Naive thymus-derived CD4-positive, alpha-beta T cell (primary cell): Measurements from ENCODE around the gene PSMB11. TPM values are rescaled to one million over a fixed set of nuclear protein-coding genes. Genes with fewer than 3 reads are reported as not detected.

ENCODE experiments used
- ATAC-seq: fragments of 150-1000 bp; cut with Tn5 transposase; 2 replicates; pipeline ENCODE4 v1.10.0; 2021; ENCODE audit warnings: mild to moderate bottlenecking, moderate library complexity
- CTCF ChIA-PET: fragments of 350-600 bp; sonication (Branson Sonifier 250); formaldehyde crosslinking; loops from one replicate; lab custom pipeline; 2021; ENCODE audit warnings: antibody characterized with exemption; lab: Charles Lee
- POLR2A ChIA-PET: fragments of 350-600 bp; sonication (Branson Sonifier 250); formaldehyde crosslinking; loops from one replicate; lab custom pipeline; 2021; ENCODE audit warnings: antibody characterized with exemption, inconsistent platforms; lab: Charles Lee
- DNase-seq, 9 donors: peaks; one replicate each; pipeline versions ENCODE4 v3.0.0 to v3.0.0-alpha.2; 2020 to 2022; ENCODE audit warnings: mixed read lengths in 1 of 9
- H3K27ac ChIP-seq: one replicate; pipeline ENCODE4 v1.7.0; 2013; ENCODE audit warnings: mild to moderate bottlenecking, low read depth, low read length, moderate library complexity
- H3K27me3 ChIP-seq, 2 donors: one replicate each; pipeline ENCODE4 v1.7.0; 2013; ENCODE audit warnings: low read length in 2 of 2, mild to moderate bottlenecking in 2 of 2, moderate library complexity in 2 of 2; ENCODE audit not compliant: control insufficient read depth in 2 of 2, insufficient read depth in 2 of 2
- H3K36me3 ChIP-seq, 3 experiments: 1 replicate in 2 of 3; 2 replicates in 1 of 3; pipeline ENCODE4 v1.7.0; 2013; ENCODE audit warnings: low read length in 3 of 3, mild to moderate bottlenecking in 3 of 3, moderate library complexity in 1 of 3; ENCODE audit not compliant: insufficient read depth in 3 of 3, control insufficient read depth in 2 of 3
- H3K4me1 ChIP-seq, 2 donors: one replicate each; pipeline ENCODE4 v1.7.0; 2013; ENCODE audit warnings: low read length in 2 of 2, mild to moderate bottlenecking in 2 of 2, moderate library complexity in 1 of 2; ENCODE audit not compliant: control insufficient read depth in 2 of 2, insufficient read depth in 2 of 2
- H3K4me3 ChIP-seq: 2 replicates; pipeline ENCODE4 v1.7.0; 2013; ENCODE audit warnings: mild to moderate bottlenecking, low read length
- H3K9me3 ChIP-seq, 3 experiments: 1 replicate in 2 of 3; 2 replicates in 1 of 3; pipeline ENCODE4 v1.7.0; 2013; ENCODE audit warnings: low read length in 3 of 3; ENCODE audit not compliant: control insufficient read depth in 2 of 3
- H3K27ac Mint-ChIP-seq, 9 donors: one replicate each; pipeline ENCODE4 v1.8.0; 2020 to 2022; ENCODE audit warnings: mixed read lengths in 9 of 9, mild to moderate bottlenecking in 8 of 9, moderate library complexity in 5 of 9, inconsistent platforms in 2 of 9
- H3K27me3 Mint-ChIP-seq, 5 donors: one replicate each; pipeline ENCODE4 v1.8.0; 2021 to 2022; ENCODE audit warnings: mixed read lengths in 5 of 5, mild to moderate bottlenecking in 1 of 5
- H3K36me3 Mint-ChIP-seq, 5 donors: one replicate each; pipeline ENCODE4 v1.8.0; 2020 to 2022; ENCODE audit warnings: mixed read lengths in 5 of 5, mild to moderate bottlenecking in 3 of 5, inconsistent platforms in 1 of 5
- H3K4me1 Mint-ChIP-seq, 7 donors: one replicate each; pipeline ENCODE4 v1.8.0; 2020 to 2022; ENCODE audit warnings: mixed read lengths in 7 of 7, mild to moderate bottlenecking in 3 of 7, inconsistent platforms in 1 of 7
- H3K4me3 Mint-ChIP-seq, 10 donors: one replicate each; pipeline ENCODE4 v1.8.0; 2020 to 2022; ENCODE audit warnings: mild to moderate bottlenecking in 10 of 10, mixed read lengths in 10 of 10, moderate library complexity in 6 of 10, inconsistent platforms in 2 of 10
- H3K9me3 Mint-ChIP-seq, 11 donors: one replicate each; pipeline ENCODE4 v1.8.0; 2020 to 2022; ENCODE audit warnings: mixed read lengths in 11 of 11, mild to moderate bottlenecking in 4 of 11, inconsistent platforms in 1 of 11, moderate library complexity in 1 of 11
- intact Hi-C, 2 donors: fragments of 100-400 bp; cut with micrococcal nuclease; formaldehyde crosslinking; loops; one replicate each; pipeline ENCODE4 v1.15.1; 2023
- polyA plus RNA-seq, 2 donors: library from polyadenylated mRNA; unstranded; fragments of 300-500 nt; fragmentation: Illumina TruSeq; gene quantifications; one replicate each; pipeline ENCODE4 v1.2.3, GENCODE V29; 2021
- total RNA-seq, 6 experiments: library from RNA in 5 of 6; stranded (reverse) in 5 of 6; gene quantifications; 1 replicate in 5 of 6; 2 replicates in 1 of 6; pipeline ENCODE4 v1.2.3 and lab custom pipeline; 2021 to 2026

The PSMB11 gene
- total and polyA plus RNA-seq, 7 experiments from 2014 or later = 0.32 to 1.2 (median 0.69) TPM; not detected in 1

DNA sequence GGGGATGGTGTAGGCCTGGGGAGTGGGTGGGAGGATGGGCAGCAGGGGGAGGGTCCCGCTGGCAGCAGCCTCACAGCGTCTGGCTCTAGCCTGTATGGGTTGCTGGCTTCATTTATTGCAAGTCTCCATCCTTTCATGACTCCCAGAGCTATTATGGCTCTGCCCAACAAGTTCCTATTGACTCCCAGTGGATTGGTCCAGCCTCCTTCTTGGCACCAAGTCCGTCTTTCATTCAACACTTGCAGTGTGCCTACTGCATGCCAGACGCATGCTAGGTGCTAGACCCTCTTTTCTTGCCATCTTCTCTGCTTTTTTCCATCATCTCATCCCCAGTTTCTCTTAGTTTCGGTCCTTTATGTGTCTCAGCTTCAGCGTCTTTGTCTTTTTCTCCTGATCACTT is 1.1 kb downstream of the PSMB11 start:
- ChIA-PET CTCF (no interaction called here), POLR2A (interaction anchor here (0.9 to 1.2 kb wide), 3 partner anchors 14 to 247 kb away, joined by 3 to 4 read pairs (median 3); no protein-coding TSS in a partner anchor)
- H3K4me3 ChIP-seq = no peak overlapping the region
- no peaks in the 10 kb centered on the region for H3K27me3 ChIP-seq
- DNase-seq (no peak), ATAC-seq (no peak)
- H3K4me1 ChIP-seq = no peaks in the 10 kb centered on the region
- Mint-ChIP-seq H3K9me3 (peaks cover 0 to 3% (median 0%) of the 10 kb centered on the region in 11 donors), H3K27ac (no peak overlapping the region), H3K4me1 (peaks cover 0 to 5% (median 0%) of the 10 kb centered on the region in 7 donors), H3K4me3 (no peak overlapping the region), H3K36me3 (peaks cover 0 to 4% (median 4%) of the 10 kb centered on the region in 5 donors), H3K27me3 (peaks cover 0 to 5% (median 0%) of the 10 kb centered on the region in 5 donors)
- H3K27ac ChIP-seq = no peak overlapping the region
- no peaks in the 10 kb centered on the region for H3K9me3 ChIP-seq
- intact Hi-C loops = no loop called here
- no peaks in the 10 kb centered on the region for H3K36me3 ChIP-seq

DNA sequence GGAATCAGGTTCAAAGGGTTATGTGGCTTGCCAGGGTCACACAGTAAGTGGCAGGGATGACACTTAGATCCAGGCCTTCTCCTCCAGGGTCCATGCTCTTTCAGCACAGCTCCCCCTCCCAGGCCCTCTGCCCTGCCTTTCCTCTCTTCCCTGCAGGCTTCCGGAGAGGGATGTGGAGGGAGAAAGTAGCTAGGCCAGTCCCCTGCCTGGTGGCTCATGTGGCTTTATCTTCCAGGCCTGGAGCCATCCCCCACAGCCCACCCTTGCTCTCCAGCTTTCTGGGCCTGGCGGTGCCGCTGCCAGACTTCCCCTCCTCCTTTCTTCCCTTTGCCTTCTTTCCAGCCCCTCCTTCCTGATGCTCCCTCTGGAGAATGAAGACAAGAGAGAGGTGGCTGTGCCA is 1.7 kb downstream of the PSMB11 start:
- Mint-ChIP-seq H3K4me3 (no peak overlapping the region), H3K27ac (peak overlapping the region in 1 of 9 donors; percentile 70), H3K27me3 (peaks cover 0 to 5% (median 0%) of the 10 kb centered on the region in 5 donors), H3K4me1 (peaks cover 0 to 5% (median 0%) of the 10 kb centered on the region in 7 donors), H3K9me3 (peaks cover 0 to 3% (median 0%) of the 10 kb centered on the region in 11 donors), H3K36me3 (peaks cover 0 to 4% (median 4%) of the 10 kb centered on the region in 5 donors)
- H3K4me1 ChIP-seq = no peaks in the 10 kb centered on the region
- no peaks in the 10 kb centered on the region for H3K9me3 ChIP-seq
- no peak overlapping the region for H3K4me3 ChIP-seq
- POLR2A ChIA-PET = no interaction called here
- CTCF ChIA-PET = no interaction called here
- no peak for ATAC-seq
- no peak for DNase-seq
- H3K36me3 ChIP-seq = no peaks in the 10 kb centered on the region
- H3K27ac ChIP-seq = no peak overlapping the region
- H3K27me3 ChIP-seq = no peaks in the 10 kb centered on the region
- intact Hi-C loops = no loop called here

DNA sequence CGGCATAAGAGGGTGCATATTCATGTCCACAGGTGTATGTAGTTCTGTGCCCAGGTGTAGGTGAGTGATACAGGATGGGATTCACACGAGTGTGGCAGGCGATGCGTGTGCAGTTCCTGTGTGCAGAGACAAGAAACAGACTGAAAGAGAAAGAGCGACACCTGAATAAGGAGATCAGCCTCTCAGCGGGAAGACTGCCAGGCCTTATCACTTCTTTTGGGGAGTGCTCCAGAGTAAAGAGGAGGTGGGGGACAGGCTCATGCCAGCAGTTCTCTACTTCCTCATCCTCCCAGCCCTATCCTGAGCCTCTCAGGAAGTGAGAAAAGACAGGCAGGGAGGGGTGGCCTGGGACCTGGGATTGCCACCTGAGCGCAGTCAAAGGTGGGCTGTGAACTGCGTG is 2.8 kb downstream of the PSMB11 start:
- Mint-ChIP-seq H3K36me3 (peaks cover 0 to 4% (median 4%) of the 10 kb centered on the region in 5 donors), H3K27me3 (peaks cover 0 to 5% (median 0%) of the 10 kb centered on the region in 5 donors), H3K4me1 (peaks cover 0 to 5% (median 0%) of the 10 kb centered on the region in 7 donors), H3K4me3 (no peak overlapping the region), H3K27ac (peak overlapping the region in 1 of 9 donors; percentile 8), H3K9me3 (peaks cover 0 to 3% (median 0%) of the 10 kb centered on the region in 11 donors)
- Histone ChIP-seq H3K4me3 (no peak overlapping the region), H3K36me3 (no peaks in the 10 kb centered on the region), H3K27ac (no peak overlapping the region), H3K27me3 (no peaks in the 10 kb centered on the region), H3K9me3 (no peaks in the 10 kb centered on the region), H3K4me1 (no peaks in the 10 kb centered on the region)
- no peak for DNase-seq
- ChIA-PET CTCF (no interaction called here), POLR2A (no interaction called here)
- no peak for ATAC-seq
- intact Hi-C loops = no loop called here

DNA sequence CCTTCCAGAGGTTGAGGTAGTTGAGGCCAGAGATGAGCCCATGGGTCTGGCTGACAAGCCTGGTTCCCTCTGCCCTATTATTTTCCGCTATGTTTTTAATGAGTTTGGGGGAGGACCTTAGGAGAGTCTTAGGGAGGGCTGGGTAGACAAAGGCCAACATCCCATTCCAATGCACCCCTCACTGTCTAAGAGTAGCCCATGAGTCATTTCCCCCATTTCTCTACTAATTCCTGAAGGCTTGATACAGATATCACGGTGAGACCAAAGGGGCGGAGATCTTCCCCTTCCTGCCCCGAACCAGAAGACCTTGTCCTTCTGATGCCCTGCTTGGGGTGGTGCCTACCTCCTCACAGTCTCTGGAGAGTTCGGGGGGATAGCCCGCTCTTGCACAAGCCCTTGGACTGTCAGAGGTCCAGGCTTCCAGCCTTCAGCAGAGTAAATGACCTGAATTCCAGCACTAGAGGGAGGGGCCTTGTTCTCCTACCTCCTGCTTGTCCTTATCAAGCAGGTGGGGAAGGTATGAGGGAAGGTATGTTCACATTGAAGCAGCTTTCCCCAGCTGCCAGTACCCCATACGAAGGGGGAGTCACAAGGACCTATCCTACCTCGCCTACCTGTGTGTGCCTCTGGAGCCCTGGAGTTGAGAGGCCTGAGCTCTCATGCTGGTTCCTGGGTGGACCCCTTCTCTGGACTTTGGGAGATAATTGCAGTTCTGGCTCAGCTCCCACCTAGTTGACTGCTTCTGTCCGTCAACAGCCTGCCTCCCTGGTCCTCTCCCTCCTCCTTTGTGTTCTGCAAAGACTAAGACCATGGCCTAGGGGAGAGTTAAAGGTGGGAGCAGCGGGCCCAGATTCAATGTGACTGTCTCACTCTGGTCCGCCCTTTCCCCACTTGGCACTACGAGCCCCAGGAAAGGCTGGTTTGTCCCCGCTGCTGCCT is 3.7 kb downstream of the PSMB11 start:
- H3K27ac Mint-ChIP-seq = no peak overlapping the region
- ChIA-PET CTCF (interaction anchor here (0.7 kb wide), 1 partner anchor 59 kb away, joined by 4 read pairs; no protein-coding TSS in a partner anchor), POLR2A (no interaction called here)
- H3K9me3 Mint-ChIP-seq = peaks cover 0 to 3% (median 0%) of the 10 kb centered on the region in 11 donors
- peaks cover 0 to 5% (median 0%) of the 10 kb centered on the region in 7 donors for H3K4me1 Mint-ChIP-seq
- no peaks in the 10 kb centered on the region for H3K9me3 ChIP-seq
- no peaks in the 10 kb centered on the region for H3K36me3 ChIP-seq
- H3K4me3 ChIP-seq = no peak overlapping the region
- no peaks in the 10 kb centered on the region for H3K4me1 ChIP-seq
- no peaks in the 10 kb centered on the region for H3K27me3 ChIP-seq
- H3K27ac ChIP-seq = no peak overlapping the region
- ATAC-seq = no peak
- no peak overlapping the region for H3K4me3 Mint-ChIP-seq
- peaks cover 0 to 5% (median 0%) of the 10 kb centered on the region in 5 donors for H3K27me3 Mint-ChIP-seq
- H3K36me3 Mint-ChIP-seq = peaks cover 0 to 4% (median 4%) of the 10 kb centered on the region in 5 donors
- no peak for DNase-seq
- intact Hi-C loops = no loop called here

DNA sequence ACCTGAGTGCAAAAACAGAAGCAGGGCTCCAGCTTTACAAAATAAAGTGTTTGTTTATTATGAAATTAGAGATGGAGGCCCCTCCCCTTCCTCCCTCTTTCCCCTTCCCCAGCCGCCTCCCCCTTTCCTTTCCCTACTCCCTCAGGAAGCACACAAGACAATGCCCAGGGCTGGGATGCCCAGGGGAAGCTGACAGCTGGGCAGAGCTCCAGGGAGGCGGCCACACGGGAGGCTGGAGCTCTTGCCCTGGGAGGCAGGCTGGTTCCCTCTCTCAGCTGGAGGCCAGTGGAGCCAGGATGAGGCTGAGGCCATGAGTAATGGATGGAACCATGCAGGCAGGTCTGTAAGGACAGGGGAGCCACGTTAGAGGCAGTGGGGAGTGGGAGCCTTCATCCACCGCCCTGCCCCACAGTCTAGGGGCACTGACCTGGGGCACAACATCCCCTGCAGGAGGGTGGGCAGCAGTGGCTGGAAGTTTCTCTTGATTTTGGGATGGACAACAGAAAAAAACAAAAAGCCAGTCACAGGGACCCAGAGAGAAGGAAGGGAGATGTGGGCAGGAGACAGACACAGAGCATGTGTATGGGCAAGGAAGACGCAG is 5.1 kb downstream of the PSMB11 start:
- ATAC-seq (no peak), DNase-seq (no peak)
- intact Hi-C loops = no loop called here
- Mint-ChIP-seq H3K27ac (peak overlapping the region in 3 of 9 donors; percentile 29 to 65 (median 39)), H3K4me1 (peaks cover 0 to 9% (median 0%) of the 10 kb centered on the region in 7 donors), H3K9me3 (peaks cover 0 to 3% (median 0%) of the 10 kb centered on the region in 11 donors), H3K36me3 (peaks cover 0 to 4% (median 4%) of the 10 kb centered on the region in 5 donors), H3K4me3 (no peak overlapping the region), H3K27me3 (peaks cover 0 to 5% (median 0%) of the 10 kb centered on the region in 5 donors)
- ChIA-PET POLR2A (no interaction called here), CTCF (interaction anchor here (1.0 kb wide), 1 partner anchor 136 kb away, joined by 3 read pairs; no protein-coding TSS in a partner anchor)
- no peaks in the 10 kb centered on the region for H3K27me3 ChIP-seq
- no peaks in the 10 kb centered on the region for H3K4me1 ChIP-seq
- no peak overlapping the region for H3K4me3 ChIP-seq
- no peaks in the 10 kb centered on the region for H3K36me3 ChIP-seq
- no peaks in the 10 kb centered on the region for H3K9me3 ChIP-seq
- H3K27ac ChIP-seq = no peak overlapping the region

DNA sequence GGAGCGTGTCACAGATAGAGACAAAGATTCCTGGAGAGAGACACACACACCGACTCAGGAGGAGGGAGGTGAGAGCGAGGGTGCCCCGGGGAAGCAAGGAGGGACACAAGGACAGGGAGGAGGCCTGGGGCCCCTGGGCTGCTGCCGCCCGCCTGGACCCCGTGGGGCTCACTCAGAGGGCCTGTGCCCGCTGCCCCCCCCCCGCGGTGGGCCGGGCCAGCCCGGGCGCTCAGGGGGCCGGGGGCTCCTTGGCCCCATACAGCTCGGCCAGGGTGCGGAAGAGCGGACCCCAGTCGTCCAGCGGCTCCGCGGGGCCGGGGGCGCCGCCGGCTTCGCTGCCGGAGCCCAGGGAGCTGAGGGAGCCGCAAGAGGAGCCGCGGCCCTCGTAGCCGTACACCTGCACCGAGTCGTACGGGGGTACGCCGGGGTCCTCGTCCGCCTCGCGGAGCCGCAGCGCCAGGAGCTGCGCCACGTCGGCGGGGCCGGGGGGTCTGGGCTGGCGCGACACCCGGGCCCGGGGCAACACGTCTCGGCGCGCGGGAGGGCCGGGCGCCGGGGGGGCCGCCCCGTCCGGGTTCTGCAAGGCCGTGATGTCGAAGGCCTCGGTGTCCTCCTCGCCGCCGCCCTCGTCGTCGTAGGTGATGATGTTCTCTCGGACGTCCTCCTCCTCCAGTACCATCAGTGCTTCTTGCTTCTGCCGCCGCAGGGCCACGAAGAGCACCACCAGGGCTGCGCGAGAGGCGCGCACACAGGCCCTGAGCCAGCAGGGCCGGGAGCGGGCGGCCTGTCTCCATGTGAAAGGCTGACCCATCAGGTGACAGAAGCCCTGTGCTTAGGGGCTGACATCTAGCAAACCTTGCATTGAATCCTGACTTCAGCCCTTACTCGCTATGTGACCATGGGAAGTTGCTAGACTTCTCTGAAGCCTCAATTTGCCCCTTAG is 6.0 kb downstream of the PSMB11 start:
- DNase-seq = no peak
- ChIA-PET CTCF (interaction anchor here (0.6 to 2.1 kb wide), 3 partner anchors 54 to 135 kb away, joined by 3 to 10 read pairs (median 3); no protein-coding TSS in a partner anchor), POLR2A (no interaction called here)
- no peaks in the 10 kb centered on the region for H3K4me1 ChIP-seq
- no peak overlapping the region for H3K27ac ChIP-seq
- no peaks in the 10 kb centered on the region for H3K36me3 ChIP-seq
- no peaks in the 10 kb centered on the region for H3K9me3 ChIP-seq
- no peak for ATAC-seq
- H3K9me3 Mint-ChIP-seq = peaks cover 0 to 3% (median 0%) of the 10 kb centered on the region in 11 donors
- H3K4me3 Mint-ChIP-seq = no peak overlapping the region
- intact Hi-C loops = no loop called here
- H3K27me3 Mint-ChIP-seq = peaks cover 0 to 5% (median 0%) of the 10 kb centered on the region in 5 donors
- H3K36me3 Mint-ChIP-seq = peaks cover 0 to 4% (median 4%) of the 10 kb centered on the region in 5 donors
- H3K27ac Mint-ChIP-seq = peak overlapping the region in 3 of 9 donors; percentile 29 to 65 (median 39)
- H3K27me3 ChIP-seq = no peaks in the 10 kb centered on the region
- no peak overlapping the region for H3K4me3 ChIP-seq
- peaks cover 0 to 9% (median 0%) of the 10 kb centered on the region in 7 donors for H3K4me1 Mint-ChIP-seq
